Measurements from ENCODE around the gene MAP3K13. TPM values are rescaled to one million over a fixed set of nuclear protein-coding genes. Genes with fewer than 3 reads are reported as not detected.
"Not testable (repeated sequence)": the region's sequence is repeated elsewhere in the genome, so short reads cannot be mapped to it uniquely, and the experiment has no call there.

Gene MAP3K13
- total RNA-seq, 1 donor from 2014 or later = 29.6 TPM

- no peak for TF ChIP-seq CTCF (IDR thresholded peaks at IDR 0.05; ENCODE audit: unreplicated experiment)
- no peak overlapping the region for H3K27ac Mint-ChIP-seq
- H3K9me3 Mint-ChIP-seq (ENCODE audit: low read depth) = no peaks in the 10 kb centered on the region
- H3K27me3 Mint-ChIP-seq = no peaks in the 10 kb centered on the region
- no peaks in the 10 kb centered on the region for H3K4me1 Mint-ChIP-seq (ENCODE audit: low read depth)
- H3K4me3 Mint-ChIP-seq (ENCODE audit: low read depth) = no peak overlapping the region
- H3K36me3 Mint-ChIP-seq (ENCODE audit: insufficient read depth) = no peaks in the 10 kb centered on the region
- DNase-seq (ENCODE audit: low spot score, unreplicated experiment) = no peak
These were observed 67.4 kb downstream of the MAP3K13 start for GRCh38 chr3:185430375-185430774.

- Mint-ChIP-seq H3K9me3 (ENCODE audit: low read depth) (no peaks in the 10 kb centered on the region), H3K4me3 (ENCODE audit: low read depth) (no peak overlapping the region), H3K27me3 (no peaks in the 10 kb centered on the region), H3K36me3 (ENCODE audit: insufficient read depth) (peaks cover 3% of the 10 kb centered on the region), H3K4me1 (ENCODE audit: low read depth) (no peaks in the 10 kb centered on the region), H3K27ac (no peak overlapping the region)
- no peak for DNase-seq (ENCODE audit: low spot score, unreplicated experiment)
- TF ChIP-seq CTCF (IDR thresholded peaks at IDR 0.05; ENCODE audit: unreplicated experiment) = no peak
These were observed 77.0 kb downstream of the MAP3K13 start for GRCh38 chr3:185439745-185440466.

- Mint-ChIP-seq H3K4me3 (ENCODE audit: low read depth) (no peak overlapping the region), H3K27ac (no peak overlapping the region), H3K4me1 (ENCODE audit: low read depth) (no peaks in the 10 kb centered on the region), H3K36me3 (ENCODE audit: insufficient read depth) (peaks cover 4% of the 10 kb centered on the region), H3K9me3 (ENCODE audit: low read depth) (no peaks in the 10 kb centered on the region), H3K27me3 (no peaks in the 10 kb centered on the region)
- DNase-seq (ENCODE audit: low spot score, unreplicated experiment) = no peak
- TF ChIP-seq CTCF (IDR thresholded peaks at IDR 0.05; ENCODE audit: unreplicated experiment) = no peak
These were observed 79.1 kb downstream of the MAP3K13 start for GRCh38 chr3:185442031-185442430.

GRCh38 chr3:185444329-185444728 lies 81.4 kb downstream of the MAP3K13 start:
- TF ChIP-seq CTCF (IDR thresholded peaks at IDR 0.05; ENCODE audit: unreplicated experiment) = no peak
- Mint-ChIP-seq H3K9me3 (ENCODE audit: low read depth) (no peaks in the 10 kb centered on the region), H3K27me3 (no peaks in the 10 kb centered on the region), H3K27ac (no peak overlapping the region), H3K36me3 (ENCODE audit: insufficient read depth) (peaks cover 4% of the 10 kb centered on the region), H3K4me1 (ENCODE audit: low read depth) (no peaks in the 10 kb centered on the region), H3K4me3 (ENCODE audit: low read depth) (no peak overlapping the region)
- no peak for DNase-seq (ENCODE audit: low spot score, unreplicated experiment)

GRCh38 chr3:185448107-185448506 lies 85.2 kb downstream of the MAP3K13 start:
- Mint-ChIP-seq H3K27me3 (no peaks in the 10 kb centered on the region), H3K27ac (no peak overlapping the region), H3K9me3 (ENCODE audit: low read depth) (no peaks in the 10 kb centered on the region), H3K4me1 (ENCODE audit: low read depth) (no peaks in the 10 kb centered on the region), H3K36me3 (ENCODE audit: insufficient read depth) (peaks cover 8% of the 10 kb centered on the region), H3K4me3 (ENCODE audit: low read depth) (no peak overlapping the region)
- DNase-seq (ENCODE audit: low spot score, unreplicated experiment) = no peak
- no peak for TF ChIP-seq CTCF (IDR thresholded peaks at IDR 0.05; ENCODE audit: unreplicated experiment)

GRCh38 chr3:185451432-185451831 lies 88.5 kb downstream of the MAP3K13 start:
- H3K4me1 Mint-ChIP-seq (ENCODE audit: low read depth); DNase-seq (ENCODE audit: low spot score, unreplicated experiment); H3K27me3 Mint-ChIP-seq; H3K9me3 Mint-ChIP-seq (ENCODE audit: low read depth); H3K4me3 Mint-ChIP-seq (ENCODE audit: low read depth); H3K36me3 Mint-ChIP-seq (ENCODE audit: insufficient read depth); H3K27ac Mint-ChIP-seq: not testable (repeated sequence)

Measured in progenitor cell of endocrine pancreas (in vitro differentiated cells).